Midbrain (tissue), 1 donor: ENCODE results near the gene ALB.

ENCODE experiments used
- DNase-seq: peaks from one replicate; lab custom pipeline; 2025; lab: John Stamatoyannopoulos, UW

The ALB gene

GRCh38 chr4:73451981-73452747 lies 48.1 kb downstream of the ALB start:
- no peak for DNase-seq

DNA sequence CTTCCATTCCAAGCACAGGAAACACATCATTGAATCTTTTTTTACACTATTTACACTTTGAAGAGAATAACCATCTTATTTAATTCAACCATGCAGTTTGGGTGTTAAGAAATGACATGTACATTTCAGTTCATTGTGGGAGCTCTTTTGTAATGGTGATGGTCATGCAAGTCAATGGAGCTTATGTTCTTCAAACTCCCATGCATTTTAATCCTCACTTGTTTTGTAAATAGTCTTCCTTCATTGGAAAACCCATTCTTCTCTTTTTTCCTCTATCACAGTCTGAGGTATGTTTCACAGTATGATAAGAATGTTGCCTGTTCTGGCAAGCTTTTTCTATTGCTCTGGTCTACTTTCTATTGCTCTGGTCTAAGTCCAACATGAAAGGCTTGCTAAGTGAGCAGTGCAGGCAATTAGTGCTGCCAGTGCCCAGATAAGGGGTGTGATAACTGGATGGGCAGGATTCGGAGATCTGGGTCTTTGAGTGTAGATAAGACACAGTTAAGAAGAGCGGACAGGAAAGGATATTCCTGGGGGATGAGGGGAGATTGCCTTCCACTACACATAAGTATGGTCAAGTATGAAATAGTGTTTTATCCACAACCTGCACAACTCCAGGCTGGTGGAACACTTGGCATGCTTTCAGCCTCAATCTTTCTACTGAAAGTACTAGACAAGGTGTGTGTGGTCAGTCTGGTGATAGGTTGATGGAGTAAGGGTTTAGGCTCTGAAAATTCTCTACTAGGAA lies 49.0 kb downstream of the ALB start:
- DNase-seq = no peak

- DNase-seq = no peak
Observed at GRCh38 chr4:73453701-73454005, 49.6 kb downstream of the ALB start.

DNA sequence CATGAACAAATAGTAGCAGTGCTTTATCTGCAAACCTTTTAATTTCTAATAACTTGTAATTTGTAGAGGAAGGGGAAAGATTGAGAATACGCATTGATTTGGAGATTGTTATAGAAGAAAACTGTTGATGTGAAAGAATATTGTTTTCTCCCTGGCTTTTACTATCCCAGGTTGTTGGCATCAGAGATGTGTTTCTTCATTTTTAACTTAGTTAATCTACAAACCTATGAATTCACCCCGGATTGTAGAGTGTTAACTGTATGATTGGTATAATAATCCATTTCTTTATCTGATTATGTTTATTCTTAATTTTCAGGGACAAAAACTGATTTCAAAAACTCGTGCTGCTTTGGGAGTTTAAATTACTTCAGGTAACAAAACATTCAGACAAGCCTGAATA lies 50.8 kb downstream of the ALB start:
- no peak for DNase-seq

DNA sequence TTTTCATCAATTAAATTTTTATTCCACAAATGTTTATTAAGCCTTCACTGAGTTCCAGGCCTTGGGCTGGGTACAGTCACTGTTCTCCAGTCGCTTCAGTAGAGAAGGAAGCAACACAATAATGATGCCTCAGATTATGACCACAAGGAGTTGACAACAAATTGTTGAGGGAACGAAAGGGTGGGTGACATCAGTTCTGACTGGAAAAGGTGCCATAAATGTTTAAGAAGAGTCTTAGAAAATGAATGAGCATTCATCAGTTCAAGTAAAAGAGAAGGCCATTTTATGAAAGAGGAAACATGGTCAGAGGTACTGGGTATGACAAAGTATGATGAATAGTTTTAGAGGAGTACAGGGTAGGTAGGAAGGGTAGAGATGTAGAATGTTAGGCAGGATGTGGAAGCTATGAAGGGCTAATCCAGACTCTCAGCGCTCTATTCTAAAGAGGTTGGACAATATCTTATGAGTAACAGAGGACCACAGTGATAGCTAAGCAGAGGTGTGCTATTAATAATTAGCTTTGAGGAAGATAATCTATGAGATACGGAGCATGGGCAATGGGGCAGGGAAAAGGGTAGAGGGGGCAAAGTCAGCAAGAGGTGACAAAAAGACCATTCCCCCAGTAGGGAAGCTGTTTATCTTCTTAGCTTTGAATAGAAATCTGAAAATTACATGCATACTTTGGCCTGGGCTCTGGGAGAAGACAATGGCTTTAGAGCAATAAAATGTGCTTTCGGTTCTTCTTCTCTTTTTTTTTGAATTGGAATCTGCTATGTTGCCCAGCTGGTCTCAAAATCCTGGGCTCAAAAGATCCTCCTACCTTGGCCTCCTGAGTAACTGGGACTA lies 52.3 kb downstream of the ALB start:
- no peak for DNase-seq

- no peak for DNase-seq
Observed at GRCh38 chr4:73458184-73459047, 54.3 kb downstream of the ALB start.

DNA sequence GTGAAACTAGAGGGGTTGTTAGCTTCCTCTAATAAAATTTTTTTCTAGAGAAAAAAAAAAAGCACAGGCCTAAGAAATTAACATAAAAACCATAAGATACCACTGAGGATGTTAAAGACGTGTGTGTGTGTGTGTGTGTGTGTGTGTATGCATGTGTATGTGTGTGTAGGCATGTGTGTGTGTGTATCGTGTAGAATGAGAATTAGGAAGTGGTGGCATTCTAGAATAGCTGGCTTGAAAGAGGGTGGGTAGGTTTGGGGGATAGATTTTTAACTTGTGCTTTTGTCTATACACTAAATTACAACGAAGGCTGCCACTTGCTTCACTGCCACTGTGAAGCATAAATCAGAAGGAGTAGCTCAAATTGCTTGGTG lies 54.9 kb downstream of the ALB start:
- DNase-seq = no peak

DNA sequence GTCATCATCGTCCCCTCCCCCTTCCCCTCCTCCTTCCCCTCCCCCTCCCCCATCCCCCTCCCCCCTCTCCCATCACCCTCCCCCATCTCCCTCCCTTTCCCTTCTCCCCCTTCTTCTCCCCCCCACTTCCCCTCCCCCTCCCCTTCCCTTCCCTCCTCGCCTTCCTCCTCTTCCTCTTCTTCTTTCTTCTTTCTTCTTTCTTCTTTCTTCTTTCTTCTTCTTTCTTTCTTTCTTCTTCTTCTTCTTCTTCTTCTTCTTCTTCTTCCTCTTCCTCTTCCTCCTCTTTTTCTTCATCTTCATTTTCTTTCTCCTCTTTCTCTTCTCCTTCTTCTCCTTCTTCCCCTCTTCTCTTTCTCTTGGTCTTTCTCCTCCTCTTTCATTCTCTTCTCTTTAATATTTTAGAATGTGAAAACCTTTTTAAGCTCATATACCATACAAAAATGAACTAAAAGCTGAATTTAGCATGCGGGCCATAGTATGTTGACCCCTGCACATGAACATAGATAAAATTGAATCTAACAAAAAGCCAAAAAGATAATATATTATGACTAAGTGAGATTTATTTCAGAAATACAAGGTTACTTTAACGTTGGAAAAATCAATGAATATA lies 56.9 kb downstream of the ALB start:
- no peak for DNase-seq

- DNase-seq = no peak
Observed at GRCh38 chr4:73468170-73468569, 64.1 kb downstream of the ALB start.

- DNase-seq = no peak
Observed at GRCh38 chr4:73470728-73471127, 66.6 kb downstream of the ALB start.
